Stimulated activated CD4-positive, alpha-beta T cell treated with anti-CD3 and anti-CD28 coated beads, Interleukin-15, amount 100 ng/mL, for 1 hour (primary cell): ENCODE data around the gene HOXA13.

Experiments used
- DNase-seq, 2 donors: peaks; one replicate each; pipeline ENCODE4 v3.0.0-alpha.2; 2020; ENCODE audit warnings: low read depth in 1 of 2, low spot score in 1 of 2

Gene HOXA13

GRCh38 chr7:27193335-27194001 is 6.4 kb downstream of the HOXA13 start:
- no peak for DNase-seq

GRCh38 chr7:27192546-27193334 is 7.2 kb downstream of the HOXA13 start:
- no peak for DNase-seq

DNA sequence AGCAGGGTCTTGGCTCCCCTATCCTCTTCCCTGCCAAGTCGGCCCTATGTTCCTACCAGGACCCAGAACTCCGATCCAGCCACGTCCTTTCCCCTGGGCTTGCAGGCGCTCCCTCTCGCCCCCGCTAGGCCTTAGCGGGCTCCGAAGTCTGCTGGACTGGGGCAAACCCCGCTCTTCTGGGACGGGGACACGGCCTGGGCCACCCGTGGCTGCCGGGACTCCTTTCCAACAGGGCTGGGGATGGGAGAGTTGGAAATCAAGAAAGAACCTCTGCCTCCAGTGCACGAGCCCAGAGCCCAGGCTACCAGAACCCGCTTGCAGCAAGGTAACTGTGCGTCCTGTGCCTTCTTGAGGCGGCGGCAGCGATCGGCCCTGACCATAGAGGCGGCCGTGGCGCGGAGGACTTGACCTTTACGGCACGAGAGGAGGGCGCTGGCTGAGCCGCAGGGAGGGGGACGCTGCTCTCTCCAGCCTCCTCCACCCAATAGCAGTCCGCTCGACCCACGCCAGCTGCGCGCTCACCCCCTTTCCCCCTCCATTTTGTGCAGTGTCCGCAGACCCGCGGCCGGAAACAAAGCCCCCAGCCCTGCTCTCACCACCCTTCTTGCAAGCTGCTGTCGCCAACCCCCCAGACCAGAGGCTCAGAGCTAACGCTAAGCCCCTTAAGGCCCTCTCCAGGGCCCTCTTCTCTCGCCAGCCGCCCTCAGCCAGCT is 7.9 kb downstream of the HOXA13 start:
- DNase-seq, result no peak

DNA sequence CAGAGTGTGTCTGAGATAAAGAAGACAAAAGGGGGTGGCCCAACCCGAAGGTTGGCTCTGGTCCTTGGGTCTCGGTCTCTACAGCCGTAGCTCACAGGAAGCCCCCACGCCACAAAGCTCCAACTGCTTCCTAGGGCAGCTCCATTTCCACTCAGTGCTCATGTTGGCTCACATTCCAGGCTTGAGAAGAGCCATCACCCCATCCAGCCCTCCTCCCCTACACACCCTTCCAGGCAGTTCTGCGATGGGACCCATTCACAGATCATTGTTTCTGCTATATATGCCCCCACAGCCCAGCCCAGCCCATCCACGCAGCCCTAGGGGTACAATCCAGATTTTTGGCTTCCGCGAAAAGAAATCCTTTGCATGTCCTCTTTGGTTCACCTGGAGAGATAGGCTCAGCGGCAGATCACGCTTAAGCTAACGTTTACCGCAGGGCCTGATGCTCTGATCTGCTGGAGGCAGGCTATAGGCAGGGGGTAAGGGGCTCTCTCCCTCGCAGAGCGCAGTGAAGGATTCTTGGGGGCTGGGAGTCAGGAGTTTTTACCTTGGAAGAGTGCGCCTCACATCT is 8.6 kb downstream of the HOXA13 start:
- no peak for DNase-seq

GRCh38 chr7:27189997-27190748 is 9.7 kb downstream of the HOXA13 start:
- no peak for DNase-seq

DNA sequence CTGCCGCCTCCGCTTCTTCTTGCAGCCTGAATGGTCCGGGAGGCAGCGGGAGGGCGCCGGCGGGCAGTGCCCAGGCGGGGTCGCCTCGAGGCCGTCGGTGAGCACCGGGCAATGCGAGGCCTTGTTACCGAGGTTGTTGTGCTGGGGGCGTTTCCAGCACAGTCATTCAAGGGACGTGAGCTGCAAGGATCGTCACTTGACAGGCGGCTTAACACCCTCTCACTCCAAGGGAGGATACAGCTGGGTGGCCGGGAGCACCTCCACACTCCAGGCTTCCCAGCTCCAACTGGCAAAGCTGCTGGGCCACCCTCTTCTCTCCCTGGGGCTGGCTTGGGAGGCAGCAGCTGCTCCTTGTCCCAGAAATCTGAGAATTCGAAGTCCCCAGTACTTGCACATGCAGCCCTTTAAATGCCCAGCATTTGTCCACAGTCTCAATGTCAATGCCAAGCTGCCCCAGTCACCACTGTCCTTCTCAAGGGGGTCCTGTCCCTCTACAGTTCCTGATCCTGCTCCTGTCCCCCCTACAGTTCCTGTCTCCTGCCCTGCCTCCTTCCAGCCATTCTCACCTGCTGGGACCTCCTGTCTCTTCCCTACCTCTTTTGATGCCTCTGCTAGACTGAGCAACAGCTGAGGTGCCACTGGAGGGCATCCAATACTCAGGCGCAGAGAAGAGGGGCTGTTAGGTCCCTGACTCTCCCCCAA is 10.4 kb downstream of the HOXA13 start:
- DNase-seq, result no peak

DNA sequence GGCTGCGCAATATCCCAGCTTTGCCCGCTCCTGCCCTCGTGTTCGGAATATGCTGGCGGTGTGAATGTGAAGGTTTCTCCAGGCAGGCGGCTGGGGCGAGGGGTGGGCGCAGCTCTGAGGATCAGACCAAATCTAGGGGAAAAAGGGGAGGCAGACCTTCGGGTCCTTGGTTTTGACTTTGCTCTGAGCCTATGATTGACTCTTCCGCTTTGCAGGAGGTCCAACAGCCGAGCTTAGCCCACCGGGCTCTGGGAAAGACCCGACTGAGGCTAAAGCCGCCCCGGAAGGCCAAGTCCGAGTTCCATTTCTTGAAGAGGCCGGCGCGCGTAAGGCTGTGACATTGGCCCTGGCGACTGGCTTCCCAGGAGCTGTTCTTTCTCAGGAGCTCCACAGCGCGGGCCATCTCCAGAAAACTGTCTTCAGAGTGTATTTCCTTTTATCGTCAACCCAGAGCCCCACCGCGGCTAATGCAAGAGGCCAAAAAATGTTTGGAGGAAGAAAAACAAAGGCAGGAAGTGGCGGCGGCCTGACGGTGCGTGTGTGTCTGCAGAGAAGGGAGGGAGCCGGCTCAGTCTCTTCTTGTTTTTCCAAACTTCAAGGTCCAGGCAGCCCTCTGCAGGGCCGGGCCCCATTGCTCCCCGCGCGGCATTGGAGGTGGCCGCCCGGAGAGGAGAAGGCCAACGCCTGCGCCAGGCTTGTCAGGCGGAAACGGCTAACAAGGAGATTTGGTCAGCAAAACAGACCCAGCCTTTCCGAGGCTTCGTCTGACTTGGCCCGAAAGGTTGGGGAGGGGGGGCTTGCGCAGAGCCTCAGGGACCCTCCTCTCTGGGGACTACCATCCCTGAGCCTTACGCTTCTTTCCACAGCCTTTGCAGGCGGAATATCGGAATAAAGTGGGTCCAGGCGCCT is 11.3 kb downstream of the HOXA13 start:
- no peak for DNase-seq

- DNase-seq, result no peak
Observed at GRCh38 chr7:27187475-27188385, 12.2 kb downstream of the HOXA13 start.

DNA sequence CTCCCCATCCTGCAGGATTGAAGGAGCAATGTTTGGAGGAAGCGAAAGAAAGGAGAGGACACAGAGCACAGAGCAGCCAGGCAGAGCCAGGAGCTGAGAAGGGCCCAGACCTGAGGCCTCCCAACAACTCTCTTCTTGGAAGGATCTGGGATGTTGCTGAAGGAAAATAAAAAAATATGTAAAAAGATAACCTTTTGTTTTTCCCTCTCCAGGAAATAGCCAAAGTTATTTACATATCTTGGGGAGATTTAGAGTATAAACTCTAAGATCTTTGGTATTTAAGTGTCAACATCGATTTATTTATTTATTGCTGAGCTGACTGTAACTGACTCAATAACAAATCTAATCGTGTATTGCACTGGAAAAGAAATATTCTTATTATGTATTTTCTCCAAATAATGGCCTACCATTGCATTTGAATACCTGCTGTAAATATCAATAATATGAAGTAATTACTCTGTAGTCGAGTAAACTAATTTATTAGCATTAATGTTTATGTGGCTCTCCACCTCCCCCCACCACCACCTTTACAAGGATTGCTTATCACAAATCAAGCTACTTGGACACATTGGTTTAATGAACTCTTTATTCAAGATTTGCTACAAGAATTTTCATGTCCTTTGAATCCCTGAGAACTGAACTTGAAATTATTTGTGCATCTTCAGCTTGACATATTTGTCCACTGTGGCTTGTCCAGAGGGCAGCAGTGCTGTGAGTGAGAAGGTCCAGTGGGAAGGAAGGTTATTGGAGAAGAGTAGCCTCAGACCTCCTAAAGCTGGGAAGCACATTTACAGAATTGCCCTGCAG is 13.0 kb downstream of the HOXA13 start:
- no peak for DNase-seq

DNA sequence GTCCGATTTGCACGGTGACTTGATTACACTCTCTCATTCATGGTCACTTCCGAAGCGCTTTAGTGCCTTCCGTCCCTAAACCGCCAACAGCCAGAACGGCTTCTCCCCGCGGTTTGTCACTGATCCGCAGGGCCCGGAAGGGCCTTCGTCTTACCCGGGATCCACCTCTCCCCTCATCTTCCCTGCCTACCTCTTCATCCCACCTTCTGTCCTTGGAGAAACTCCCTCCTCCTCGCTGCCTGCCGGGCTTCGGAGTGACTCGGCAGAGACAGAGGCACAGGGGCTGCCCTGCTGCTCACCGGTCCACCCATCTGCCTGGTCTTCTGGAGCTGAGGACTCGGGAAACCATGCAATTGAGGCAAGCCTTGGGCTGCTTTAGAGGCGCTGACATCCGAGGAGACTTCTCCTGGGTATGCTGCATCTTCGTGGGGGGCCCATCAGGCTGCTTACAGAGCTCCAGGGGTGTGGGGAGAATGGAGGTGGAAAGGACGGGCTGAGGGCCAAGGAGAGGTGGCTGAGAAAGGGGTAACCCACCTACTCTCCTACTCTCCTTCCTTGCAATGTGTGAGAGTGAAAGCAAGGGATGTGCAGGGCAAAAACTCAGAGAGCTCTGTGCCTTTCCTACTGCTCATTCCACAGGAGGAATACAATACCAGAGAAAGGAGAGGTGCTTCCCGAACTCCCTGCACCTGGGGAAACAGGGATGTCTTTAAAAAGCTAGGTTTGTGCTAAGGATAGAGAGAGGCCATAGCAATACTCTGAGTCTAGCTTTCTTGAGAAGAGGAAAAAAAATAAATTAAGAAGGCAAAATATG is 13.8 kb downstream of the HOXA13 start:
- DNase-seq, result peak in 1 of 2 donors; percentile 0

DNA sequence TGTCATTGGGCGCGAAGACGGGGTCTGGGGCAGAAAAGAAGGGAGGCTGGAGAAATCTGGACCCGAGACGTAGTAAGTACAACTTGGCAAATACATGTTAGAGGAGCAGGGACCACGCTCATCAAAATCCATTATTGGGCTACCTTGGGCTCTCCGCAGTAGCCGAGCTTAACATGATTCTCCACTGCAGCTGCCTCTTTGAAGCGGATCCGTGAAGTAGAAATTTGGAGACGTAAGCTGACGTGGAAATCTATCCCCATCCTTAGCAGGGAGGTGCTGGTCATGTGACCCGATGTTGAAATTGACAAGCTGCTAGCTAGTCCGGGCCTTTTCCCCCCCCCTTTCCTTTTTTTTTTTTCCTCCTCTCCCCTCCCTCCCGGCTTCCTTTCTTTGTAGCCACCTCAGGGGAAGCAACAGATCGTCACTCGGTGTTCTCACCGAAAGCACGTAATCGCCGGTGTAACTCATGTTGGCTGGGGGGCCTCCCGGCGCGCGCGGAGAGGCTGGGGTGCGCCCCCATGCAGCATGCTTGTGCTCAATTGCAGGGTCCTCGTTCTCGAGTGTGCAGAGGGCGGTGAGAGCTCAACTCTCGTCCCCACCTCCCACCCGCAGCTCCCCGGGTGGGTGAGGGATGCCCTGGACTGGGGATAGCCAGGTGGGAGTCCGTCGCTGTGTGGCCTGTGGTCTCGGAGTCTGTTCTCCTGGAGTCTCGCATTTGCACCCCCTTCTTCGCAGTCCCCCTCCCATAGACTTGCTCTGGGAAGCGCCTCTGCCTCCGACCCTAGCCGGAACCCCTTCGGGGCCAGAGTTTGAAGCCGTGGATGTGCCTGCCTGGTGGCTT is 14.7 kb downstream of the HOXA13 start, which contains the start of gene HOXA11:
HOXA11 (minus strand) TSS at position 220 of the 841 bp plus-strand sequence; CDS start at position 132, 88 bp downstream.
- peak in 1 of 2 donors; percentile 1 for DNase-seq

GRCh38 chr7:27184337-27185012 is 15.4 kb downstream of the HOXA13 start:
- peak in 1 of 2 donors; percentile 3 for DNase-seq

DNA sequence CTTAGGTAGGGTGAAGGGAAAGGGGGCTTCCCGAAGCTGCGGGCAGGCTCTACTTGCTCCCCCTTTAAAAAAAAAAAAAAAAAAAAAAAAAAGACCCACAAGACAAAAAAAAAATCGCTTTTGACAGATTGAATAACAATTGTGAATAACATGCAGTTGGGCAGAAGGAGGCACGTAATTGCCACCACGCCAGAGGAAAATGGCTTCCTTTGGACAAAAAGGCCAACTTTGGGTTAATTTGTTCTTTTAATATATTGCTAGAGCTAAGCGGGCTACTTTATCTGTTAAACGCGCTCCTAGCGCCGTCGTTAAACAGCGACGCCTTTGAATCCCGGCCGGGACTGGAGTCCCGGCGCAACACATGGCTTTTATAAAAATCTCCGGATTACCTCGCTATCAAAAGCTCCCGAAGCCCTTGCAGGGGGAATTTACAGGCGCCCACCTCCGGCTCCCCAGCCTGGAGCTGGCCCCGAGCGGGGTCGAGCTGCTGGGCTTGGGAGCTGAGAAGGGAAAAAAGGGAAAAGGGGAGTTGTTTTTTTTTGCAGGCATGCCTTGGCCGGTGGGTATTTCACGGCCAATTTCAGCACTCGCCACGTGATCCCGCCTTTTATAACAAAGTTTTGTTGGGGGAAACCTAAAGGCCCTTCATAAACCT is 16.1 kb downstream of the HOXA13 start:
- DNase-seq, result peak in 1 of 2 donors; percentile 0
